ENCODE measurements around the gene P3H1.
"Not testable (repeated sequence)": the region's sequence is repeated elsewhere in the genome, so short reads cannot be mapped to it uniquely, and the experiment has no call there.

DNA sequence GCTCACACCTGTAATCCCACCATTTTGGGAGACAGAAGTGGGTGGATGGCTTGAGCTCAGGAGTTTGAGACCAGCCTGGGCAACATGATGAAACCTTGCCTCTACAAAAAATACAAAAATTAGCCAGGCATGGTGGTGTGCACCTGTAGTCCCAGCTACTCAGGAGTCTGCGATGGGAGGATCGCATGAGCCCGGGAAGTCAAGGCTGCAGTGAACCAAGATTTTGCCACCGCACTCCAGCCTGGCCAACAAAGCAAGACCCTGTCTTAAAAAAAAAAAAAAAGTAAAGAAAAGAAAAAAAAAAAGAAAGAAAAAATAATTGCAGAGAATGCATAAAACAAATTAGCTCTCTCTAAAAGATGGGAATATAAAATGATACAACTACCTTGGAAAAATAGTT lies 41.0 kb downstream of the P3H1 start:
- TF ChIP-seq, protein P1, sequence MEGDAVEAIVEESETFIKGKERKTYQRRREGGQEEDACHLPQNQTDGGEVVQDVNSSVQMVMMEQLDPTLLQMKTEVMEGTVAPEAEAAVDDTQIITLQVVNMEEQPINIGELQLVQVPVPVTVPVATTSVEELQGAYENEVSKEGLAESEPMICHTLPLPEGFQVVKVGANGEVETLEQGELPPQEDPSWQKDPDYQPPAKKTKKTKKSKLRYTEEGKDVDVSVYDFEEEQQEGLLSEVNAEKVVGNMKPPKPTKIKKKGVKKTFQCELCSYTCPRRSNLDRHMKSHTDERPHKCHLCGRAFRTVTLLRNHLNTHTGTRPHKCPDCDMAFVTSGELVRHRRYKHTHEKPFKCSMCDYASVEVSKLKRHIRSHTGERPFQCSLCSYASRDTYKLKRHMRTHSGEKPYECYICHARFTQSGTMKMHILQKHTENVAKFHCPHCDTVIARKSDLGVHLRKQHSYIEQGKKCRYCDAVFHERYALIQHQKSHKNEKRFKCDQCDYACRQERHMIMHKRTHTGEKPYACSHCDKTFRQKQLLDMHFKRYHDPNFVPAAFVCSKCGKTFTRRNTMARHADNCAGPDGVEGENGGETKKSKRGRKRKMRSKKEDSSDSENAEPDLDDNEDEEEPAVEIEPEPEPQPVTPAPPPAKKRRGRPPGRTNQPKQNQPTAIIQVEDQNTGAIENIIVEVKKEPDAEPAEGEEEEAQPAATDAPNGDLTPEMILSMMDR (IDR thresholded peaks at IDR 0.05), result not testable (repeated sequence)
- not testable (repeated sequence) for TF ChIP-seq POLR2A (IDR thresholded peaks at IDR 0.05)
